Left ventricle myocardium inferior (tissue), 1 donor: ENCODE measurements around the gene TXNDC11. TPM values are rescaled to one million over a fixed set of nuclear protein-coding genes. Genes with fewer than 3 reads are reported as not detected.

Experiments
- DNase-seq: peaks from one replicate; pipeline ENCODE4 v3.0.0-alpha.2; 2020
- H3K27ac ChIP-seq: fragments of 200-600 bp; replicated peaks from 2 replicates; pipeline ENCODE4 v1.8.0; 2021
- H3K27me3 ChIP-seq: fragments of 200-600 bp; 2 replicates; pipeline ENCODE4 v1.8.0; 2021; ENCODE audit warnings: low read depth
- H3K36me3 ChIP-seq: fragments of 200-600 bp; 2 replicates; pipeline ENCODE4 v1.8.0; 2021
- H3K4me1 ChIP-seq: fragments of 200-600 bp; 2 replicates; pipeline ENCODE4 v1.8.0; 2021
- H3K4me3 ChIP-seq: fragments of 200-600 bp; 2 replicates; pipeline ENCODE4 v1.8.0; 2021; ENCODE audit warnings: mild to moderate bottlenecking, moderate library complexity
- H3K9me3 ChIP-seq: fragments of 200-600 bp; replicated peaks from 2 replicates; pipeline ENCODE4 v1.8.0; 2021
- CTCF ChIP-seq: fragments of 200-600 bp; IDR thresholded peaks from 2 replicates; pipeline ENCODE4 v1.8.0; 2021; ENCODE audit warnings: antibody characterized with exemption, mild to moderate bottlenecking, borderline replicate concordance
- intact Hi-C: fragments of 100-400 bp; cut with micrococcal nuclease; formaldehyde crosslinking; loops from one replicate; pipeline ENCODE4 v1.11.0; 2022
- total RNA-seq: library from RNA; stranded (reverse); fragmentation: NEBNext Ultra II Directional; extraction: Animal tissue kit (Norgen Biotek cat#: 25700); gene quantifications from one replicate; pipeline ENCODE4 v1.2.1, GENCODE V29; 2021
- donor health status: DM: no; HTN: yes; CAD: no; lungs with severe emphysema.

Gene TXNDC11
- total RNA-seq, 1 donor from 2014 or later, result 23.9 TPM

GRCh38 chr16:11700264-11701029, 42.2 kb downstream of the TXNDC11 start:
- no peak for TF ChIP-seq CTCF
- no peaks in the 10 kb centered on the region for H3K9me3 ChIP-seq
- intact Hi-C loops, result no loop called here
- H3K4me1 ChIP-seq, result peaks cover 38% of the 10 kb centered on the region
- no peak overlapping the region for H3K4me3 ChIP-seq
- H3K27me3 ChIP-seq, result no peaks in the 10 kb centered on the region
- H3K27ac ChIP-seq, result no peak overlapping the region
- DNase-seq, result no peak
- H3K36me3 ChIP-seq, result peaks cover 51% of the 10 kb centered on the region

- no peak for TF ChIP-seq CTCF
- Histone ChIP-seq H3K27ac (no peak overlapping the region), H3K4me1 (peaks cover 28% of the 10 kb centered on the region), H3K36me3 (peaks cover 62% of the 10 kb centered on the region), H3K4me3 (no peak overlapping the region), H3K27me3 (no peaks in the 10 kb centered on the region), H3K9me3 (no peaks in the 10 kb centered on the region)
- no peak for DNase-seq
- intact Hi-C loops, result no loop called here
Observed at GRCh38 chr16:11699234-11699894, 43.3 kb downstream of the TXNDC11 start.

GRCh38 chr16:11698271-11698689, 44.4 kb downstream of the TXNDC11 start:
- TF ChIP-seq CTCF, result no peak
- DNase-seq, result no peak
- H3K27ac ChIP-seq, result peak overlapping the region; percentile 50
- peaks cover 60% of the 10 kb centered on the region for H3K36me3 ChIP-seq
- peaks cover 19% of the 10 kb centered on the region for H3K4me1 ChIP-seq
- intact Hi-C loops, result no loop called here
- no peaks in the 10 kb centered on the region for H3K9me3 ChIP-seq
- no peak overlapping the region for H3K4me3 ChIP-seq
- H3K27me3 ChIP-seq, result no peaks in the 10 kb centered on the region

GRCh38 chr16:11697319-11697718, 45.3 kb downstream of the TXNDC11 start:
- Histone ChIP-seq H3K27ac (no peak overlapping the region), H3K4me1 (peaks cover 25% of the 10 kb centered on the region), H3K36me3 (peaks cover 60% of the 10 kb centered on the region), H3K4me3 (no peak overlapping the region), H3K27me3 (no peaks in the 10 kb centered on the region), H3K9me3 (no peaks in the 10 kb centered on the region)
- intact Hi-C loops, result no loop called here
- TF ChIP-seq CTCF, result no peak
- no peak for DNase-seq

GRCh38 chr16:11696266-11697012, 46.2 kb downstream of the TXNDC11 start:
- intact Hi-C loops, result no loop called here

More at GRCh38 chr16:11696266-11697012, 46.2 kb downstream of the TXNDC11 start:
- peaks cover 25% of the 10 kb centered on the region for H3K4me1 ChIP-seq
- no peaks in the 10 kb centered on the region for H3K9me3 ChIP-seq
- TF ChIP-seq CTCF, result no peak
- H3K27ac ChIP-seq, result no peak overlapping the region
- no peak overlapping the region for H3K4me3 ChIP-seq
- no peak for DNase-seq
- peaks cover 69% of the 10 kb centered on the region for H3K36me3 ChIP-seq
- no peaks in the 10 kb centered on the region for H3K27me3 ChIP-seq
